ENCODE results near the gene AIF1. TPM values are rescaled to one million over a fixed set of nuclear protein-coding genes. Genes with fewer than 3 reads are reported as not detected.
A peak's percentile ranks its signal among the peaks of the same experiment; 100 is the strongest.

AIF1 gene
- total RNA-seq, 3 donors from 2014 or later (not counting 1 experiment from before 2014, with no cell fraction given) = 8.7 to 47.0 (median 17.9) TPM

DNA sequence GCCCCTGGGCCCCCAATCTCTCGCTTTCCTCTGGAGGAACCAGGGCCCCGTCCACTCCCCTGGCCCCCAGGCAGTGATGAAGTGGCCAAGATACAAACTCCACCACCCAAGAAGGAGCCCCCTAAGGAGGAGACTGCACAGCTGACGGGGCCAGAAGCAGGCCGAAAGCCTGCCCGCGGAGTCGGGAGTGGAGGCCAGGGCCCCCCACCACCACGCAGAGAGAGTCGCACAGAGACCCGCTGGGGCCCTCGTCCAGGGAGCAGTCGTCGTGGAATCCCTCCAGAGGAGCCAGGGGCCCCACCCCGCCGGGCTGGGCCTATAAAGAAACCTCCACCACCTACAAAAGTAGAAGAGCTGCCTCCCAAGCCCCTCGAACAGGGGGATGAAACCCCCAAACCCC is 16.2 kb downstream of the AIF1 start:
- Histone ChIP-seq H3K27me3 (ENCODE audit: control insufficient read depth, insufficient read depth, low read length) (no peaks in the 10 kb centered on the region), H3K9me3 (ENCODE audit: control insufficient read depth, insufficient read depth, low read length) (no peaks in the 10 kb centered on the region), H3K36me3 (ENCODE audit: control insufficient read depth, insufficient read depth, low read length) (peaks cover 94% of the 10 kb centered on the region), H3K27ac (ENCODE audit: low read length) (no peak overlapping the region), H3K4me1 (ENCODE audit: control insufficient read depth, insufficient read depth, low read length) (no peaks in the 10 kb centered on the region), H3K4me3 (ENCODE audit: low read length) (no peak overlapping the region)
- Mint-ChIP-seq H3K4me1 (peaks cover 6 to 29% of the 10 kb centered on the region in 2 donors), H3K36me3 (peaks cover 18% of the 10 kb centered on the region), H3K9me3 (no peaks in the 10 kb centered on the region), H3K27ac (peak overlapping the region; percentile 26 to 54), H3K27me3 (ENCODE audit: low read depth in 2 of 2) (no peaks in the 10 kb centered on the region), H3K4me3 (no peak overlapping the region)
- intact Hi-C loops (cut with micrococcal nuclease) = no loop called here
- WGBS (ENCODE audit: insufficient coverage) = 95% methylated on average over 16 of the region's 16 CpGs
- TF ChIP-seq, protein P1, sequence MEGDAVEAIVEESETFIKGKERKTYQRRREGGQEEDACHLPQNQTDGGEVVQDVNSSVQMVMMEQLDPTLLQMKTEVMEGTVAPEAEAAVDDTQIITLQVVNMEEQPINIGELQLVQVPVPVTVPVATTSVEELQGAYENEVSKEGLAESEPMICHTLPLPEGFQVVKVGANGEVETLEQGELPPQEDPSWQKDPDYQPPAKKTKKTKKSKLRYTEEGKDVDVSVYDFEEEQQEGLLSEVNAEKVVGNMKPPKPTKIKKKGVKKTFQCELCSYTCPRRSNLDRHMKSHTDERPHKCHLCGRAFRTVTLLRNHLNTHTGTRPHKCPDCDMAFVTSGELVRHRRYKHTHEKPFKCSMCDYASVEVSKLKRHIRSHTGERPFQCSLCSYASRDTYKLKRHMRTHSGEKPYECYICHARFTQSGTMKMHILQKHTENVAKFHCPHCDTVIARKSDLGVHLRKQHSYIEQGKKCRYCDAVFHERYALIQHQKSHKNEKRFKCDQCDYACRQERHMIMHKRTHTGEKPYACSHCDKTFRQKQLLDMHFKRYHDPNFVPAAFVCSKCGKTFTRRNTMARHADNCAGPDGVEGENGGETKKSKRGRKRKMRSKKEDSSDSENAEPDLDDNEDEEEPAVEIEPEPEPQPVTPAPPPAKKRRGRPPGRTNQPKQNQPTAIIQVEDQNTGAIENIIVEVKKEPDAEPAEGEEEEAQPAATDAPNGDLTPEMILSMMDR (IDR thresholded peaks at IDR 0.05) = no peak
- ATAC-seq (no peak), DNase-seq (no peak)

DNA sequence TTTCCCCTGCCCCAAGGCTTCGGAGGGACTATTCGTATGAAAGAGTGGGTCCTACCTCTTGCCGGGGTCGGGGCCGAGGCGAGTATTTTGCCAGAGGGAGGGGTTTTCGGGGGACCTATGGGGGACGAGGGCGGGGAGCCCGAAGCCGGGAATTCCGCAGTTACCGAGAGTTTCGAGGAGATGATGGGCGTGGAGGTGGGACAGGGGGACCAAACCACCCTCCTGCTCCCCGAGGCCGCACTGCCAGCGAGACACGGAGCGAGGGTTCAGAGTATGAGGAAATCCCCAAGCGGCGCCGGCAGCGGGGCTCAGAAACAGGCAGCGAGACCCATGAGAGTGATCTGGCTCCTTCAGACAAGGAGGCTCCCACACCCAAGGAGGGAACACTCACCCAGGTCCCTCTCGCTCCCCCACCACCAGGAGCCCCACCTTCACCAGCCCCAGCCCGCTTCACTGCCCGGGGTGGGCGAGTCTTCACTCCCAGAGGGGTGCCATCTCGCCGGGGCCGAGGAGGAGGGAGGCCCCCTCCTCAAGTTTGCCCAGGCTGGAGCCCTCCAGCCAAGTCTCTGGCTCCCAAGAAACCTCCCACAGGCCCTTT is 16.7 kb downstream of the AIF1 start:
- Histone ChIP-seq H3K9me3 (ENCODE audit: control insufficient read depth, insufficient read depth, low read length) (no peaks in the 10 kb centered on the region), H3K4me1 (ENCODE audit: control insufficient read depth, insufficient read depth, low read length) (no peaks in the 10 kb centered on the region), H3K27ac (ENCODE audit: low read length) (no peak overlapping the region), H3K4me3 (ENCODE audit: low read length) (no peak overlapping the region), H3K36me3 (ENCODE audit: control insufficient read depth, insufficient read depth, low read length) (peaks cover 94% of the 10 kb centered on the region), H3K27me3 (ENCODE audit: control insufficient read depth, insufficient read depth, low read length) (no peaks in the 10 kb centered on the region)
- H3K27ac Mint-ChIP-seq = peak overlapping the region; percentile 26 to 76
- intact Hi-C loops (cut with micrococcal nuclease) = no loop called here
- WGBS (ENCODE audit: insufficient coverage) = 96% methylated on average over 32 of the region's 32 CpGs
- no peaks in the 10 kb centered on the region for H3K27me3 Mint-ChIP-seq (ENCODE audit: low read depth in 2 of 2)
- TF ChIP-seq, protein P1 (IDR thresholded peaks at IDR 0.05) = no peak
- no peak overlapping the region for H3K4me3 Mint-ChIP-seq
- peaks cover 6 to 25% of the 10 kb centered on the region in 2 donors for H3K4me1 Mint-ChIP-seq
- DNase-seq (no peak), ATAC-seq (no peak)
- H3K36me3 Mint-ChIP-seq = peaks cover 13% of the 10 kb centered on the region
- no peaks in the 10 kb centered on the region for H3K9me3 Mint-ChIP-seq

DNA sequence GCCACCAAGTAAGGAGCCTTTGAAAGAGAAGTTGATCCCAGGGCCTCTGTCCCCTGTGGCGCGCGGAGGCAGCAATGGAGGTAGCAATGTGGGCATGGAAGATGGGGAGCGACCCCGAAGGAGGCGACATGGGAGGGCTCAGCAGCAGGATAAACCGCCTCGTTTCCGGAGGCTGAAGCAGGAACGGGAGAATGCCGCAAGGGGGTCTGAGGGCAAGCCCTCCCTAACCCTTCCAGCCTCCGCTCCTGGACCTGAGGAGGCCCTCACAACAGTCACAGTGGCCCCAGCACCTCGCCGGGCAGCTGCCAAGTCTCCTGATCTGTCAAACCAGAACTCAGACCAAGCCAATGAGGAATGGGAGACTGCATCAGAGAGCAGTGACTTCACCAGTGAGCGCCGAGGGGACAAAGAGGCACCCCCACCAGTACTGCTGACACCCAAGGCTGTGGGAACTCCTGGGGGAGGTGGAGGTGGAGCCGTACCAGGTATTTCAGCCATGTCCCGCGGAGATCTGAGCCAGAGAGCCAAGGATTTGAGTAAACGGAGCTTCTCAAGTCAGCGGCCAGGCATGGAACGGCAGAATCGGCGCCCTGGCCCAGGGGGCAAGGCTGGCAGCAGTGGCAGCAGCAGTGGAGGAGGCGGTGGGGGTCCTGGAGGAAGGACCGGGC is 17.4 kb downstream of the AIF1 start:
- no peak for ATAC-seq
- TF ChIP-seq, protein P1 (IDR thresholded peaks at IDR 0.05) = no peak
- H3K9me3 Mint-ChIP-seq = no peaks in the 10 kb centered on the region
- H3K4me3 Mint-ChIP-seq = no peak overlapping the region
- H3K27ac ChIP-seq (ENCODE audit: low read length) = no peak overlapping the region
- H3K4me3 ChIP-seq (ENCODE audit: low read length) = no peak overlapping the region
- H3K36me3 ChIP-seq (ENCODE audit: control insufficient read depth, insufficient read depth, low read length) = peaks cover 93% of the 10 kb centered on the region
- no peaks in the 10 kb centered on the region for H3K27me3 Mint-ChIP-seq (ENCODE audit: low read depth in 2 of 2)
- no peak for DNase-seq
- H3K4me1 Mint-ChIP-seq = peaks cover 4 to 24% of the 10 kb centered on the region in 2 donors
- WGBS (ENCODE audit: insufficient coverage) = 98% methylated on average over 26 of the region's 26 CpGs
- H3K27ac Mint-ChIP-seq = peak overlapping the region; percentile 21 to 76
- no peaks in the 10 kb centered on the region for H3K27me3 ChIP-seq (ENCODE audit: control insufficient read depth, insufficient read depth, low read length)
- no peaks in the 10 kb centered on the region for H3K9me3 ChIP-seq (ENCODE audit: control insufficient read depth, insufficient read depth, low read length)
- H3K4me1 ChIP-seq (ENCODE audit: control insufficient read depth, insufficient read depth, low read length) = no peaks in the 10 kb centered on the region
- peaks cover 6% of the 10 kb centered on the region for H3K36me3 Mint-ChIP-seq
- intact Hi-C loops (cut with micrococcal nuclease) = no loop called here
